Esophagus squamous epithelium (tissue), 5 donors: ENCODE measurements around the gene PGLYRP4. TPM values are rescaled to one million over a fixed set of nuclear protein-coding genes. Genes with fewer than 3 reads are reported as not detected.

ENCODE experiments used
- DNase-seq: peaks from one replicate; lab custom pipeline; 2025; lab: John Stamatoyannopoulos, UW
- H3K27ac ChIP-seq, 4 donors: fragments of 200-600 bp; sonication (generic); one replicate each; pipeline ENCODE4 v1.5.1; 2016 to 2019; ENCODE audit warnings: mild to moderate bottlenecking in 1 of 4
- H3K27me3 ChIP-seq, 4 donors: fragments of 200-600 bp; sonication (generic); 1 replicate in 3 of 4; 2 replicates in 1 of 4; pipeline versions ENCODE4 v1.5.1 to v1.6.0; 2017 to 2021; ENCODE audit warnings: antibody characterized with exemption in 1 of 4
- H3K36me3 ChIP-seq, 3 donors: fragments of 200-600 bp; sonication (generic); one replicate each; pipeline ENCODE4 v1.5.1; 2016 to 2019
- H3K4me1 ChIP-seq, 3 donors: fragments of 200-600 bp; sonication (generic); one replicate each; pipeline ENCODE4 v1.5.1; 2017 to 2019
- H3K4me3 ChIP-seq, 4 donors: fragments of 200-600 bp; sonication (generic); 1 replicate in 3 of 4; 2 replicates in 1 of 4; pipeline ENCODE4 v1.5.1; 2016 to 2019; ENCODE audit warnings: mild to moderate bottlenecking in 2 of 4, moderate library complexity in 1 of 4
- H3K9me3 ChIP-seq, 3 donors: fragments of 200-600 bp; sonication (generic); one replicate each; pipeline ENCODE4 v1.5.1; 2016 to 2019
- CTCF ChIP-seq, 6 experiments: fragments of 450-650 bp in 4 of 6; fragments of 200-600 bp in 2 of 6; sonication (generic) in 2 of 6; IDR thresholded peaks; one replicate each; pipeline ENCODE4 v1.5.1; 2016 to 2019; ENCODE audit warnings: antibody characterized with exemption in 6 of 6, mild to moderate bottlenecking in 4 of 6, moderate library complexity in 4 of 6
- POLR2A ChIP-seq, 4 donors: fragments of 450-650 bp; IDR thresholded peaks; one replicate each; pipeline ENCODE4 v1.6.1; 2017; ENCODE audit warnings: antibody characterized with exemption in 4 of 4, mild to moderate bottlenecking in 4 of 4, moderate library complexity in 3 of 4
- WGBS, 2 donors: methylation state at CpG; one replicate each; pipeline ENCODE4 v1.1.5; 2018; 5-methylcytosine and 5-hydroxymethylcytosine counted together
- intact Hi-C: fragments of 100-400 bp; cut with DNase I; formaldehyde crosslinking; loops from one replicate; pipeline ENCODE4 v1.15.0; 2022
- total RNA-seq, 4 donors: library from RNA; depleted of rRNA; stranded (reverse); fragments of >200 nt; gene quantifications; one replicate each; pipeline ENCODE4 v1.1.0, GENCODE V29; 2016
- donor health status: DM: yes; HTN: yes; CAD: no.

Gene PGLYRP4
- total RNA-seq, 4 donors from 2014 or later, result 4.2 to 15.1 (median 6.9) TPM

DNA sequence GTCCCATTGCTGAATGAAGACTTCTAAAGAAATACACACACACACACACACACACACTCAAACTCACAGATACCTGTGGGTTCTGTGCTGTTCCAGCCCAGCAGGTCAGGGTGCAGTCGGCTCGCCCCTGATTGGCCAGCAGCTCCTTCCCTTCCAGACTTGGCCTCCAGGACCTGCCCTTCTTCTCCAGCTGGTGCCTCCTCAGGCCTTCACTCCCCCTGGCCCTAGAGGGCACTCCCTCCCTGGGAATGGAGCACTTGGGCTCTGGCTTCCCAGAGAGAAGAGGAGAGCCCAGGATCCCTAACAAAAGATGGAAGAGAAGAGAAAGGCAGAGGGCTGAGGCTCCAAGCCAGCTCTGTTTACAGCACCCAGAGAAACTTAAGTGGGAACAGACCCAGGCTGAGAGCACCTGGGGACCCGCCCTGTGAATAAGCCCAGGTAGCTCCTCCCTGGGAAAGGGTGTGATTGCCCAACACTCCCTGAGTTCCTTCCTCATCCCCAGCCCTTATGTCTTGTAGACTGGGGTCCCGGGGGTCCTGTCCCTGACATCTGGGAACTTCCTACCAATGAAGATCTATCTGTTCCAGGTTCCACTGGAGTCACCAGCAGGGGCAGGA, 36.0 kb downstream of the PGLYRP4 start, which contains the start of gene PGLYRP3:
Gene PGLYRP3 (minus strand): TSS at position 383 of the 617 bp plus-strand sequence. CDS start 2,287 bp downstream, outside the sequence.
- TF ChIP-seq POLR2A (IDR thresholded peaks at IDR 0.05), result no peak
- no peak for TF ChIP-seq CTCF (IDR thresholded peaks at IDR 0.05)
- intact Hi-C loops, result no loop called here
- H3K27ac ChIP-seq, result peak within 1 kb of the TSS; percentile 44 to 81 (median 79)
- H3K4me1 ChIP-seq, result peaks cover 0 to 20% (median 0%) of the 10 kb centered on the region in 3 donors
- H3K36me3 ChIP-seq, result peaks cover 0 to 20% (median 0%) of the 10 kb centered on the region in 3 donors
- 62 to 70% methylated on average over 2 to 4 of the region's 4 CpGs for WGBS, 2 donors
- H3K27me3 ChIP-seq, result no peaks in the 10 kb centered on the region
- H3K9me3 ChIP-seq, result no peaks in the 10 kb centered on the region
- no peak for DNase-seq
- H3K4me3 ChIP-seq, result peak within 1 kb of the TSS; percentile 10 to 37 (median 31)

DNA sequence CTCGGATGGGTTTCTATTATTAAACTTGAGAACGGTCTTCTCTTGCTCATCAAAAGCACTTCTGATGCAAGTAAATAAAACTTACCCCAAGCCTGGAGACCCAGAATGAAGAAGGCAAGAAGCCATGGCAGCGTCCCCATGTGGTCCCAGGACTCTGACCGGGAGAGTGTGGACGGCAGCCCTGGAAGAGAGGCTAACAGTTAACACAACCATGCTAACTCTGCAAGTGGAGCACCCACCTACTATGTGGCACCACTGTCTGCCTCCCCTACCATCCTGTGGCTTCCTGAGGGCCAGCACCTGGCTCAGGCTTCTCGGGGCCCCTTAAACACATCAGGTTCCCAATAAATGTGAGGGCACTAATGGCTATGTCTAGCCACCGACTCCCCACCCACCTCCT, 38.1 kb downstream of the PGLYRP4 start:
- Histone ChIP-seq H3K36me3 (peaks cover 0 to 40% (median 0%) of the 10 kb centered on the region in 3 donors), H3K4me3 (no peak overlapping the region), H3K27me3 (peaks cover 0 to 4% (median 0%) of the 10 kb centered on the region in 4 donors), H3K9me3 (no peaks in the 10 kb centered on the region), H3K27ac (no peak overlapping the region), H3K4me1 (peaks cover 0 to 20% (median 0%) of the 10 kb centered on the region in 3 donors)
- no peak for TF ChIP-seq CTCF (IDR thresholded peaks at IDR 0.05)
- TF ChIP-seq POLR2A (IDR thresholded peaks at IDR 0.05), result no peak
- intact Hi-C loops, result no loop called here
- no peak for DNase-seq
- whole genome bisulfite sequencing, 2 donors, result 65 to 75% methylated on average over 7 of the region's 7 CpGs

- Histone ChIP-seq H3K9me3 (no peaks in the 10 kb centered on the region), H3K4me3 (no peak overlapping the region), H3K27ac (no peak overlapping the region), H3K27me3 (peaks cover 0 to 4% (median 0%) of the 10 kb centered on the region in 4 donors), H3K36me3 (peaks cover 0 to 41% (median 0%) of the 10 kb centered on the region in 3 donors), H3K4me1 (peaks cover 0 to 20% (median 0%) of the 10 kb centered on the region in 3 donors)
- intact Hi-C loops, result no loop called here
- 86 to 88% methylated on average over 1 of the region's 2 CpGs for WGBS, 2 donors
- DNase-seq, result no peak
- TF ChIP-seq CTCF (IDR thresholded peaks at IDR 0.05), result no peak
- TF ChIP-seq POLR2A (IDR thresholded peaks at IDR 0.05), result no peak
These were observed 39.2 kb downstream of the PGLYRP4 start for GRCh38 chr1:153309441-153309840.

GRCh38 chr1:153308540-153308939, 40.1 kb downstream of the PGLYRP4 start:
- no peaks in the 10 kb centered on the region for H3K9me3 ChIP-seq

More at GRCh38 chr1:153308540-153308939, 40.1 kb downstream of the PGLYRP4 start:
- Histone ChIP-seq H3K27me3 (peaks cover 0 to 4% (median 0%) of the 10 kb centered on the region in 4 donors), H3K4me3 (no peak overlapping the region), H3K4me1 (peaks cover 0 to 20% (median 0%) of the 10 kb centered on the region in 3 donors), H3K27ac (no peak overlapping the region), H3K36me3 (peaks cover 0 to 50% (median 0%) of the 10 kb centered on the region in 3 donors)
- 80 to 100% methylated on average over 1 to 2 of the region's 2 CpGs for WGBS, 2 donors
- TF ChIP-seq POLR2A (IDR thresholded peaks at IDR 0.05) (no peak), CTCF (IDR thresholded peaks at IDR 0.05) (no peak)
- intact Hi-C loops, result no loop called here
- no peak for DNase-seq
